HepG2 (cell line): ENCODE measurements around the gene VPS26A. TPM values are rescaled to one million over a fixed set of nuclear protein-coding genes. Genes with fewer than 3 reads are reported as not detected.

ENCODE experiments used
- ARHGAP35 ChIP-seq: sonication (generic); formaldehyde crosslinking; IDR thresholded peaks from 2 replicates; pipeline ENCODE4 v1.9.0; 2022; ENCODE audit warnings: mild to moderate bottlenecking, inconsistent platforms, moderate library complexity, missing genetic modification reagents, borderline replicate concordance
- MTF1 ChIP-seq: sonication (generic); formaldehyde crosslinking; IDR thresholded peaks from 2 replicates; pipeline ENCODE4 v1.5.0; 2020; ENCODE audit warnings: missing genetic modification reagents
- SAFB2 ChIP-seq: sonication (generic); formaldehyde crosslinking; IDR thresholded peaks from 2 replicates; pipeline ENCODE4 v1.5.1; 2020; ENCODE audit warnings: missing genetic modification reagents, low read depth, mild to moderate bottlenecking, borderline replicate concordance
- SOX6 ChIP-seq, 2 experiments: fragments of 450-650 bp in 1 of 2; sonication (generic) in 1 of 2; formaldehyde crosslinking in 1 of 2; IDR thresholded peaks; 2 replicates each; pipeline versions ENCODE4 v1.4.0 to v1.6.1; 2017 to 2020; ENCODE audit warnings: antibody characterized with exemption in 1 of 2, mild to moderate bottlenecking in 1 of 2, missing genetic modification reagents in 1 of 2
- TEAD3 ChIP-seq: optimal IDR thresholded peaks from 2 replicates; pipeline ENCODE3; 2016; ENCODE audit warnings: borderline replicate concordance
- WIZ ChIP-seq: sonication (generic); formaldehyde crosslinking; IDR thresholded peaks from 2 replicates; pipeline ENCODE4 v1.5.1; 2020; ENCODE audit warnings: mild to moderate bottlenecking, missing genetic modification reagents
- ZFYVE20 ChIP-seq: sonication (generic); formaldehyde crosslinking; IDR thresholded peaks from 2 replicates; pipeline ENCODE4 v1.8.0; 2023; ENCODE audit warnings: low read depth, mild to moderate bottlenecking, moderate library complexity, missing genetic modification reagents, borderline replicate concordance
- ZNF256 ChIP-seq: sonication (generic); formaldehyde crosslinking; conservative IDR thresholded peaks from 2 replicates; pipeline ENCODE4 v1.4.0; 2020; ENCODE audit warnings: missing genetic modification reagents
- ZSCAN20 ChIP-seq: sonication (generic); formaldehyde crosslinking; IDR thresholded peaks from 2 replicates; pipeline ENCODE4 v1.4.0; 2020; ENCODE audit warnings: missing genetic modification reagents, mild to moderate bottlenecking, borderline replicate concordance
- ZSCAN9 ChIP-seq: IDR thresholded peaks from 2 replicates; pipeline ENCODE4 v1.6.1; 2016; ENCODE audit warnings: borderline replicate concordance
- polyA plus RNA-seq, 8 experiments: library from polyadenylated mRNA; depleted of rRNA in 3 of 8; stranded (reverse) in 7 of 8; unstranded in 1 of 8; fragments of >200 nt; fragmentation: Illumina TruSeq in 4 of 8; extraction: Trizol in 4 of 8; gene quantifications; 2 replicates each; pipeline versions ENCODE4 v1.2.1 to v1.2.3, GENCODE V29; 2011 to 2016; ENCODE audit warnings: low read depth in 4 of 8, missing spikeins in 1 of 8, mixed read lengths in 1 of 8; ENCODE audit not compliant: insufficient read depth in 1 of 8
- total RNA-seq, 5 experiments: library from RNA; depleted of rRNA; stranded (reverse); fragments of >200 nt; fragmentation: Illumina TruSeq; extraction: Trizol; gene quantifications; 2 replicates each; pipeline ENCODE4 v1.2.3, GENCODE V29; 2016; ENCODE audit warnings: low read depth in 1 of 5
- TF ChIP-seq, protein P1 (sequence below): sonication (generic); formaldehyde crosslinking; IDR thresholded peaks from 2 replicates; pipeline ENCODE4 v1.4.0; 2020; ENCODE audit warnings: missing genetic modification reagents
- TF ChIP-seq, protein P2 (sequence below): sonication (generic); formaldehyde crosslinking; IDR thresholded peaks from 2 replicates; pipeline ENCODE4 v1.9.0; 2021; ENCODE audit warnings: missing genetic modification reagents, mild to moderate bottlenecking, borderline replicate concordance

Gene VPS26A
- total and polyA plus RNA-seq, 2 of the 13 experiments (the other 11 are each of a cell fraction or from before 2014, with no cell fraction given) = 12.9 to 32.6 TPM

DNA sequence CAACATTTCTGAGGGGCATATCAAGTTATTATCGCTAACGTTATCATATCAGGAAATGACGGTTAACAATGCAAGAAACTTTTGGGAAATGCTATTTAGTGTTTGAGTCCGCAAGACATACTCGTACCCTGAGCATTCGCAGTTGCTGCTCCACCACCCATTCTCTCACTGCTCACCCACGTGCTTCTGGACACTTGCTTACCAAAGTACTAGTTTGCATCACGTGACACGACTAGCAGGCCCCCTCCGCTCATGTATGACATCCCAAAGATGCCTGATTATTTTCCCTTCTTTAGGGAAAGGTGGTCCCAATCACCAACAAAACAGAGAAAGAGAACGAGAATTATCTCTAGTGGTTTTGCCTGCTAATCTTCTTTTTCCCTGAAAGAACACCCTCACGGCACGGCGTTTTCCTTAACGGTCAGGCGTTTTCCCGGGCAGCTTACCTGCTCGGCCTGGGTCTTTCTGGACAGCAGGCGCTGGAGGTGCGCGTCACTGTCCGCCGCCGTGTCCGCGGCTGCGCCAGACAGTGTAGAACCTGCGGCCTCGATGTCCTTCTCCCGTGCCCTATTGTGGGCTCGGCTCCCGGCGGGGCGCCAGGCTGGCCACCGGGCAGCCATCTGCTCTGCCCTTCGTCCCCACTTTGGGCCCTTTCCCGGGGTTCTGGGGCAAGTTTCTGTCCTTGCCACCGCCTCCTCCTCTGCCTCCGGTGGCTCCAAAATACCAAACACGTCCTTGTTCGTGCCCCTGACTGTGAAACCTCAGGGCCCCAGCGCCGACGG is 56.0 kb downstream of the VPS26A start, which contains the start of gene SUPV3L1 (continued):
- TF ChIP-seq MTF1 (CRISPR knock-in tag) (no peak), TEAD3 (CRISPR knock-in tag) (no peak), ZSCAN9 (peak; percentile 66; the same call in 1 of the 2 replicates), ZFYVE20 (no peak), ZNF256 (CRISPR knock-in tag) (no peak), WIZ (CRISPR knock-in tag) (no peak; the same call in 1 of the 2 replicates), ARHGAP35 (0 out of 2 replicates have a peak, but pooled peaks have one; percentile 41), SOX6 (IDR thresholded peaks at IDR 0.05) (no peak), SOX6 (CRISPR knock-in tag; IDR thresholded peaks at IDR 0.05) (no peak), SAFB2 (no peak), ZSCAN20 (CRISPR knock-in tag) (peak; percentile 66; the same call in 1 of the 2 replicates)
- TF ChIP-seq, protein P1, sequence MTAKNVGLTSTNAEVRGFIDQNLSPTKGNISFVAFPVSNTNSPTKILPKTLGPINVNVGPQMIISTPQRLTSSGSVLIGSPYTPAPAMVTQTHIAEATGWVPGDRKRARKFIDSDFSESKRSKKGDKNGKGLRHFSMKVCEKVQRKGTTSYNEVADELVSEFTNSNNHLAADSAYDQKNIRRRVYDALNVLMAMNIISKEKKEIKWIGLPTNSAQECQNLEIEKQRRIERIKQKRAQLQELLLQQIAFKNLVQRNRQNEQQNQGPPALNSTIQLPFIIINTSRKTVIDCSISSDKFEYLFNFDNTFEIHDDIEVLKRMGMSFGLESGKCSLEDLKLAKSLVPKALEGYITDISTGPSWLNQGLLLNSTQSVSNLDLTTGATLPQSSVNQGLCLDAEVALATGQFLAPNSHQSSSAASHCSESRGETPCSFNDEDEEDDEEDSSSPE (CRISPR knock-in tag) = peak; percentile 49; the same call in 1 of the 2 replicates
- TF ChIP-seq, protein P2, sequence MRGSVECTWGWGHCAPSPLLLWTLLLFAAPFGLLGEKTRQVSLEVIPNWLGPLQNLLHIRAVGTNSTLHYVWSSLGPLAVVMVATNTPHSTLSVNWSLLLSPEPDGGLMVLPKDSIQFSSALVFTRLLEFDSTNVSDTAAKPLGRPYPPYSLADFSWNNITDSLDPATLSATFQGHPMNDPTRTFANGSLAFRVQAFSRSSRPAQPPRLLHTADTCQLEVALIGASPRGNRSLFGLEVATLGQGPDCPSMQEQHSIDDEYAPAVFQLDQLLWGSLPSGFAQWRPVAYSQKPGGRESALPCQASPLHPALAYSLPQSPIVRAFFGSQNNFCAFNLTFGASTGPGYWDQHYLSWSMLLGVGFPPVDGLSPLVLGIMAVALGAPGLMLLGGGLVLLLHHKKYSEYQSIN (CRISPR knock-in tag) = no peak
